ENCODE data around the gene WDR19.

Gene WDR19

GRCh38 chr4:39231660-39232059 lies 49.3 kb downstream of the WDR19 start:
- TF ChIP-seq CTCF (conservative IDR thresholded peaks at IDR 0.05) (no peak), ZFX (IDR thresholded peaks at IDR 0.05) (no peak)

DNA sequence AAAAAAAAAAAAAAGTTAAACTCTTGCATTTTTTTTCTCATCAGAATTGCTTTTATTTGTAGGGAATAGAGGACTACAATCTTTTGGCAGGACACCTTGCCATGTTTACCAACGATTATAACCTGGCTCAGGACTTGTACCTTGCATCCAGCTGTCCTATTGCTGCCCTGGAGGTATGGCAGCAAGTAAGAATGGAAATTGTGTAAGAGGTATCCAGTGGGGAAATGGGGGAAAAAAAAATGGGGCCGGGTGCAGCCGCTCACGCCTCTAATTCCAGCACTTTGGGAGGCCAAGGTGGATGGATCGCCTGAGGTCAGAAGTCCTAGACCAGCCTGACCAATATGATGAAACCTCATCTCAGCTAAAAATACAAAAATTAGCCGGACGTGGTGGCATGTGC lies 49.8 kb downstream of the WDR19 start:
- H3K27ac ChIP-seq: no peak overlapping the region
- TF ChIP-seq CTCF (conservative IDR thresholded peaks at IDR 0.05) (no peak), ZFX (IDR thresholded peaks at IDR 0.05) (no peak)

More at GRCh38 chr4:39231660-39232059, 49.3 kb downstream of the WDR19 start:
- H3K27ac ChIP-seq: no peak overlapping the region

DNA sequence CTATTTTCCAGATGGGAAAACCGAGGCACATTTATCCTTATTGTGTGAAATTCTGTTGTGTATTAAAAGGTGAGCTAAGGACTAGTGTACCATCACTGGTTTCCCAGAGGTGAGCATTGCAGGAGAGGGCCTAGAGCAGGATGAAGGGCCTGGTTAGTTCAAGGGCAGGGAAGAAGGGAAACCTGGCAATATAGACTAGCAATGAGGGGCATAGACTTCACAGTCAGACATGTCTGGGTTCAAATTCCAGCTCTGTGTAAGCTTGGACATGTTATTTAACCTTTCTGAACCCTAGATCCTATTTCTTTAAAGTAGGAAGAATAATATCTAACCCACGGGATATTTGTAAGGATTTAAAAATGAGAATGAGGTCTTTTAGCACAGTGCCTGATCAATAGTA lies 50.8 kb downstream of the WDR19 start:
- TF ChIP-seq CTCF (conservative IDR thresholded peaks at IDR 0.05) (no peak), ZFX (IDR thresholded peaks at IDR 0.05) (no peak)
- no peak overlapping the region for H3K27ac ChIP-seq

GRCh38 chr4:39233783-39234182 lies 51.5 kb downstream of the WDR19 start:
- H3K27ac ChIP-seq: no peak overlapping the region
- no peak for TF ChIP-seq CTCF (conservative IDR thresholded peaks at IDR 0.05)
- no peak for TF ChIP-seq ZFX (IDR thresholded peaks at IDR 0.05)

DNA sequence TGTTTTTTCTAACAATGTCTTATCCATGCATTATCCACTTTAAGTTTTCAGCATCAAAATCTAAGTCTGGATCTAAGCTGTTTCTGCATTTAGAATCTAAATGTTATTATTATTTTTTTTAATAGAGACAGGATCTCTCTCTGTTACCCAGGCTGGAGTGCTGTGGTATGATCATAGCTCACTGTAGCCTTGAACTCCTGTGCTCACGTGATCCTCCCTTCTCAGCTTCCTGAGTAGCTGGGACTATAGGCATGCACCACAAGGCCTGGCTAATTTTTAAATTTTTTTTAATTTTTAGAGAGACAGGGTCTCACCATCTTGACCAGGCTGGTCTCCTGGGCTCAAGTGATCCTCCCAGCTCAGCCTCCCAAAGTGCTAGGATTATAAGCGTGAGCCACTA lies 52.7 kb downstream of the WDR19 start:
- TF ChIP-seq CTCF (conservative IDR thresholded peaks at IDR 0.05) (no peak), ZFX (IDR thresholded peaks at IDR 0.05) (no peak)
- no peak overlapping the region for H3K27ac ChIP-seq

GRCh38 chr4:39235696-39236095 lies 53.4 kb downstream of the WDR19 start:
- no peak for TF ChIP-seq CTCF (conservative IDR thresholded peaks at IDR 0.05)
- no peak for TF ChIP-seq ZFX (IDR thresholded peaks at IDR 0.05)
- H3K27ac ChIP-seq: no peak overlapping the region

DNA sequence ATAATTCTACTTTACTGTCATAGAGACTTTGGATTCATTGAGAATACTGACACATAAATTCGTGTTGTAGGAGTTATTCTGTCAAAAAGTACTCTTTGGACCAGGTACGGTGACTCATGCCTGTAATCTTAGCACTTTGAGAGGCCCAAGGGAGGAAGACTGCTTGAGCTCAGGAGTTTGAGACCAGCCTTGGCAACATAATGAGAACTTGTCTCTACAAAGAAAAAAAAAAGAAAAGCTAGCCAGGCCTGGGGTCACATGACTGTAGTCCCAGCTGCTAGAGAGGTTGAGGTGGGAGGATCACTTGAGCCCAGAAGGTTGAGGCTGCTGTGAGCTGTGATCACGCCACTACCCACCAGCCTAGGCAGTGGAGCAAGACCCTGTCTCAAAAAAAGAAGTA lies 54.9 kb downstream of the WDR19 start:
- no peak for TF ChIP-seq CTCF (conservative IDR thresholded peaks at IDR 0.05)
- no peak for TF ChIP-seq ZFX (IDR thresholded peaks at IDR 0.05)
- no peak overlapping the region for H3K27ac ChIP-seq
